ENCODE measurements around the gene MAMLD1. TPM values are rescaled to one million over a fixed set of nuclear protein-coding genes. Genes with fewer than 3 reads are reported as not detected.

MAMLD1 gene, protein sequence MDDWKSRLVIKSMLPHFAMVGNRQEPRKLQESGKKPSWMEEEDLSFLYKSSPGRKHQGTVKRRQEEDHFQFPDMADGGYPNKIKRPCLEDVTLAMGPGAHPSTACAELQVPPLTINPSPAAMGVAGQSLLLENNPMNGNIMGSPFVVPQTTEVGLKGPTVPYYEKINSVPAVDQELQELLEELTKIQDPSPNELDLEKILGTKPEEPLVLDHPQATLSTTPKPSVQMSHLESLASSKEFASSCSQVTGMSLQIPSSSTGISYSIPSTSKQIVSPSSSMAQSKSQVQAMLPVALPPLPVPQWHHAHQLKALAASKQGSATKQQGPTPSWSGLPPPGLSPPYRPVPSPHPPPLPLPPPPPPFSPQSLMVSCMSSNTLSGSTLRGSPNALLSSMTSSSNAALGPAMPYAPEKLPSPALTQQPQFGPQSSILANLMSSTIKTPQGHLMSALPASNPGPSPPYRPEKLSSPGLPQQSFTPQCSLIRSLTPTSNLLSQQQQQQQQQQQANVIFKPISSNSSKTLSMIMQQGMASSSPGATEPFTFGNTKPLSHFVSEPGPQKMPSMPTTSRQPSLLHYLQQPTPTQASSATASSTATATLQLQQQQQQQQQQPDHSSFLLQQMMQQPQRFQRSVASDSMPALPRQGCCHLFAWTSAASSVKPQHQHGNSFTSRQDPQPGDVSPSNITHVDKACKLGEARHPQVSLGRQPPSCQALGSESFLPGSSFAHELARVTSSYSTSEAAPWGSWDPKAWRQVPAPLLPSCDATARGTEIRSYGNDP
- total RNA-seq = 10 to 100 TPM in 1 of 4 donors, 1 to 10 TPM in 3; 4.5 to 10.3 (median 6.2) TPM

DNA sequence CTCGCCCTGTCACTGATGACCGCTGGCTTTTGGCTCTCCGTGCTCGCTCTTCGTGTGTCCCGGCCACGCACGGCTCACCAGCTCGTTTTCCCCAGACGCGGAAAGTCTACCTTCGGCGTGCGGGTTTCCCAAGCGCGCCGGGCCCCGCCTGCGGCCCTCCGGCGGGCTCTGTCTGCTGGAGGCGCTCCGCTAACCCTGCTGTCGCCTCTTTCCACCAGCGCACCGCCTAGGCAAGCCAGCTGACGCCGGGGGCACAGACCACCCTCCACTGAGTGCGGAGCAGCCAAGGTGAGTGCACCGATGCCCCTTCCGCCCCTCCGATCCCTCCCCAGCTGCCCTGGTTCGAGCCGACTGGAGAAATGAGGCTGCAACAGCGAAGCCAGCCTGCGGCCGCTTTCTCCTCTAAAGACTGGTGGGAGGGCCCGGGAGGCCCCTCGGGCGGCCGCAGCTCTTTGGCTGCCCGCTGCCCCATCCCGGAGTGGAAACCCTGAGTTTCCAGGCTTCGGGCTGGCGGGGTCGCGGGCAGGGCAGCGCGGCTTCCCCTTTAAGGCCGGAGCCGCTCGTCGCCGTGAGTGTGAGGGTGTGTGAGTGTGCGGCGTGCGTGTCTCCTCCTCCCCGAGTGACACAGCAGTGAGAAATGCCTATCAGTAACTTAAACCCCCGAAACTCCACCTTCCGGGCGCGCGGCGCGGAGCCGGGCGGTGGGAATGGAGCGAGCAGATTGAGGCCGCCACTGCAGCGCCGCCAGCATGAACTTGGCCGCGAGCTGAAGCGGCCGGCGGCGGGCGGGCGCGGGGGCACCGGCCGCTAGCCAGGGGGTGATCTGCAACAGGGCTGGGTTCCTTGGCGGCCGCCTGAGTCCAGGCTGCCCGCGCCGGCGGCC lies at the start of gene MAMLD1:
Gene MAMLD1, plus strand, starts transcription at position 719 of the 883 bp plus-strand sequence. CDS start 82,200 bp downstream, outside the sequence.
- no peak for DNase-seq (ENCODE audit: low spot score)
- TF ChIP-seq, protein P1, sequence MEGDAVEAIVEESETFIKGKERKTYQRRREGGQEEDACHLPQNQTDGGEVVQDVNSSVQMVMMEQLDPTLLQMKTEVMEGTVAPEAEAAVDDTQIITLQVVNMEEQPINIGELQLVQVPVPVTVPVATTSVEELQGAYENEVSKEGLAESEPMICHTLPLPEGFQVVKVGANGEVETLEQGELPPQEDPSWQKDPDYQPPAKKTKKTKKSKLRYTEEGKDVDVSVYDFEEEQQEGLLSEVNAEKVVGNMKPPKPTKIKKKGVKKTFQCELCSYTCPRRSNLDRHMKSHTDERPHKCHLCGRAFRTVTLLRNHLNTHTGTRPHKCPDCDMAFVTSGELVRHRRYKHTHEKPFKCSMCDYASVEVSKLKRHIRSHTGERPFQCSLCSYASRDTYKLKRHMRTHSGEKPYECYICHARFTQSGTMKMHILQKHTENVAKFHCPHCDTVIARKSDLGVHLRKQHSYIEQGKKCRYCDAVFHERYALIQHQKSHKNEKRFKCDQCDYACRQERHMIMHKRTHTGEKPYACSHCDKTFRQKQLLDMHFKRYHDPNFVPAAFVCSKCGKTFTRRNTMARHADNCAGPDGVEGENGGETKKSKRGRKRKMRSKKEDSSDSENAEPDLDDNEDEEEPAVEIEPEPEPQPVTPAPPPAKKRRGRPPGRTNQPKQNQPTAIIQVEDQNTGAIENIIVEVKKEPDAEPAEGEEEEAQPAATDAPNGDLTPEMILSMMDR (IDR thresholded peaks at IDR 0.05) = no peak
- ATAC-seq (ENCODE audit: low FRiP score) = peak; percentile 43

DNA sequence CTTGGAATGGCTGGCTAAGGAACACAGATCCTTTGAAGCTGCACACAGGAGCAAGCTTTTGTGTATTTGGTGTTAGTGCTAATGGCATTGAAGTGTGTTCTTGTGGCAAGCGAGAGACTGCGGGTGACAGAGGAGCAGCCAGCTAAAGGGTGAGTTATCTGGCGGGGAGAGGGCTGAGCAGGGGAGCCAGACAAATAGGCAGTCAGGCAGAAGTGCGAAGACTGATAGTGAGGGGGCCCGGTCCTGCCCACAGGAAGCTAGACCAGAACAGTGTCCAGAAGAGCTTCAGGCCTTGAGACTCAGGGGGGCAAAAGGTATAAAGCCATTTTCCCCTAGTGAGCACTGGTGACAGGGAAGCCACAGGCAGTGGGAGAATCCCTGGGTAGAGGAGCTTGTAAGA lies 49.6 kb upstream of the MAMLD1 start:
- DNase-seq (ENCODE audit: low spot score) (no peak), ATAC-seq (ENCODE audit: low FRiP score) (no peak)
- TF ChIP-seq, protein P1 (IDR thresholded peaks at IDR 0.05) = no peak

DNA sequence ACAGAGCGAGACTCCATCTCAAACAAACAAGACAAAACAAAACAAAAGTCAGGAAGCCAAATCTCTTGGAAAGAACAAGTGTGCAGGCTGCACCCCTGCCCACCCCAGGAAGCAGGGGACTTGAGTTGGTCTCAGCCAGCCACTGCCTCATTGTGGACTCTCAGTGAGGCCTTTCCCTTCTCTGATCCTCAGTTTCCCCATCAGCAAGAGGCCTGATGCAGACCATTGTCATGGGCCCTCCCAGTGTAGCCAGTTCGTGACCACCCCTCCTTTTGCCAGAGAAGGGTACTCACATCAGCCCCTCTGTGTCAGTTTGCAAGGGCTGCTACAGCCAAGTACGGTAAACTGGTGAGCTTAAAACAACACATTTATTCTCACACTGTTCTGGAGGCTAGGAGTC lies 48.9 kb upstream of the MAMLD1 start:
- DNase-seq (ENCODE audit: low spot score) = no peak
- TF ChIP-seq, protein P1 (IDR thresholded peaks at IDR 0.05) = no peak
- ATAC-seq (ENCODE audit: low FRiP score) = no peak

DNA sequence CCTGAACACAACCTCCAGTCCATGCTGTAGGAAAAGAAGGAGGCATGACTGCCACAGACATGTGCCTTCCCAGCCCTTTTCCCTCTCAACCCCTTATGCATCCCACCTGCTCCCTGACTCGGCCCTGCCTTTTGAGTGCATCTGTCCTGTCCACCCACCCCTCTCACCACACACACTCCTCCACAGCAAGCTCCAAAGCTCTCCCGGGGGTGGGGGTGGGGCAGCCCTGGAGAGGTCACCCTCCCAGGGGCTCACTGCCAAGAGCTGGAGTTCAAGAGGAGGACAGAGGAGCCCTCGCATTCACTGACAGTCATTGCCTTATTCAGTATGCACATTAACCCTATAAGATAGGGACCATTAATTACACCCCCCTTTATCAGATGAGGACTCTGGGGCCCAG lies 46.6 kb upstream of the MAMLD1 start:
- ATAC-seq (ENCODE audit: low FRiP score) (no peak), DNase-seq (ENCODE audit: low spot score) (no peak)
- TF ChIP-seq, protein P1 (IDR thresholded peaks at IDR 0.05) = no peak

DNA sequence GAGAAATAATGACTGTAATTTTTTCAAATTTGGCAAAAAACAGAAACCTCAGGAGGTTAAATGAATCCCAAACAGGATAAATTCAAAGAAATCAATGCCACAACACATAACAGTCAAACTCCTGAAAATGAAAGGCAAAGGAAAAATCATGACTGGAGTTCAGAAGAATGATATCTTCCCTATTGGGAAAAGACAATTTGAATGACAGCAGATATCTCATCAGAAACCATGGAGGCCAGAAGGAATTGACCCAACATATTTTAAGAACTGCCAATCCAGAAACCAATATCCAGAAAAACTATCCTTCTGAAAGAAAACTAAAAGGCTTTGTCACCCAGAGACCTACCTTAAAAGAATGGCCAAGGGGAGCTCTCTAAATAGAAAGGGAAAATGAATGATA lies 40.1 kb upstream of the MAMLD1 start:
- ATAC-seq (ENCODE audit: low FRiP score) = no peak
- TF ChIP-seq, protein P1 (IDR thresholded peaks at IDR 0.05) = no peak
- DNase-seq (ENCODE audit: low spot score) = no peak

DNA sequence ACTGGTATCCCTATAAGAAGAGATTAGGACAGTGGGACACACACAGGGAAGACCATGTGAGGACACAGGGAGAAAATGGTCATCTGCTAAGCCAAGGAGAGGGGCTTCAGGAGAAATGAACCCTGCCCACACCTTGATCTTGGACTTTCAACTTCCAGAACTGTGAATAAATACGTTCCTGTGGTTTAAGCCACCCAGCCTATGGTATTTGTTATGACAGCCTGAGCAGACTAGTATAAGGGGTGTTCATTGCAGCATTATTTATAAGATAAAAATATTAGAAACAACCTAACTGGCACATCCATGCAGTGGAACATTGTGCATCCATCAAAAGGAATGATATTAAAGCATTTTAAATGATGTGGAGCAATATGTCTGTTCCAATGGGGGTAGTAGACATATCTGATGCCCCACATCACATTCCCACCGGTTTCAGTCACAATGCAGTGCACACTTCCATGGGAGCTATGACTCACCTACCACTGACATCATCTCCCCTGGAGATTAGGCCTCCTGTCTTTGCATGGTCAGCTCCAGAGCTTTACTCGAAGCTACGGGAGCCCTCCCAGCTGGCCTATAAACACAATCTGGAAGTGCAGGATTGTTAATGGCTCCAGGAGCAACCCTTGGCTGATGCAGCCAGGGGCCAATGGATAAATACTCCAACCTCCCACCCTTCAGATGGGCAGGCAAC lies 38.9 kb upstream of the MAMLD1 start:
- ATAC-seq (ENCODE audit: low FRiP score) (no peak), DNase-seq (ENCODE audit: low spot score) (no peak)
- TF ChIP-seq, protein P1 (IDR thresholded peaks at IDR 0.05) = no peak

All from omental fat pad (tissue), 4 donors.